ENCODE data around the gene LHPP.
"Not testable (repeated sequence)": the region's sequence is repeated elsewhere in the genome, so short reads cannot be mapped to it uniquely, and the experiment has no call there.

LHPP gene

GRCh38 chr10:124606822-124607221, 145.2 kb downstream of the LHPP start:
- no peak for DNase-seq (ENCODE audit: low spot score)

GRCh38 chr10:124607693-124608092, 146.1 kb downstream of the LHPP start:
- no peak for DNase-seq (ENCODE audit: low spot score)

- no peak for DNase-seq (ENCODE audit: low spot score)
Observed at GRCh38 chr10:124608093-124608721, 146.6 kb downstream of the LHPP start.

- DNase-seq (ENCODE audit: low spot score) = no peak
Observed at GRCh38 chr10:124609698-124610097, 148.1 kb downstream of the LHPP start.

- not testable (repeated sequence) for DNase-seq (ENCODE audit: low spot score)
Observed at GRCh38 chr10:124610186-124610585, 148.6 kb downstream of the LHPP start.

- not testable (repeated sequence) for DNase-seq (ENCODE audit: low spot score)
Observed at GRCh38 chr10:124610851-124611250, 149.2 kb downstream of the LHPP start.

- DNase-seq (ENCODE audit: low spot score) = peak; percentile 45
Observed at GRCh38 chr10:124611738-124612137, 150.1 kb downstream of the LHPP start.

GRCh38 chr10:124612611-124613498, 151.2 kb downstream of the LHPP start:
- peak; percentile 89 for DNase-seq (ENCODE audit: low spot score)

GRCh38 chr10:124614003-124614659, 152.5 kb downstream of the LHPP start:
- no peak for DNase-seq (ENCODE audit: low spot score)

GRCh38 chr10:124615259-124615658, 153.6 kb downstream of the LHPP start:
- no peak for DNase-seq (ENCODE audit: low spot score)

GRCh38 chr10:124616040-124616835, 154.6 kb downstream of the LHPP start:
- DNase-seq (ENCODE audit: low spot score) = no peak

GRCh38 chr10:124616836-124617130, 155.2 kb downstream of the LHPP start:
- DNase-seq (ENCODE audit: low spot score) = no peak

- DNase-seq (ENCODE audit: low spot score) = no peak
Observed at GRCh38 chr10:124618470-124619073, 156.9 kb downstream of the LHPP start.

GRCh38 chr10:124619195-124619594, 157.6 kb downstream of the LHPP start:
- peak; percentile 47 for DNase-seq (ENCODE audit: low spot score)

GRCh38 chr10:124619802-124620490, 158.3 kb downstream of the LHPP start:
- peak; percentile 53 for DNase-seq (ENCODE audit: low spot score)

- no peak for DNase-seq (ENCODE audit: low spot score)
Observed at GRCh38 chr10:124621637-124622036, 160.0 kb downstream of the LHPP start.

GRCh38 chr10:124622158-124622557, 160.5 kb downstream of the LHPP start:
- DNase-seq (ENCODE audit: low spot score) = no peak

GRCh38 chr10:124622866-124623536, 161.4 kb downstream of the LHPP start:
- DNase-seq (ENCODE audit: low spot score) = no peak

- DNase-seq (ENCODE audit: low spot score) = no peak
Observed at GRCh38 chr10:124624006-124624405, 162.4 kb downstream of the LHPP start.

- DNase-seq (ENCODE audit: low spot score) = no peak
Observed at GRCh38 chr10:124624466-124624865, 162.8 kb downstream of the LHPP start.

GRCh38 chr10:124624895-124625294, 163.3 kb downstream of the LHPP start:
- DNase-seq (ENCODE audit: low spot score) = no peak
